GM23338 (cell line): ENCODE results near the gene FAM13A.

ENCODE experiments used
- EZH2 ChIP-seq: fragments of 200-600 bp; sonication (generic); IDR thresholded peaks from one replicate; pipeline ENCODE4 v1.8.0; 2017; ENCODE audit warnings: antibody characterized with exemption, mild to moderate bottlenecking, low read depth; ENCODE audit not compliant: unreplicated experiment
- TF ChIP-seq, protein P1 (sequence below), 2 experiments: fragments of 200-600 bp in 1 of 2; sonication (generic) in 1 of 2; conservative IDR thresholded peaks; 2 replicates each; pipeline versions ENCODE4 v1.5.1 to v1.6.1; 2016 to 2017; ENCODE audit warnings: antibody characterized with exemption in 2 of 2, low read depth in 2 of 2, mild to moderate bottlenecking in 2 of 2, moderate library complexity in 1 of 2

DNA sequence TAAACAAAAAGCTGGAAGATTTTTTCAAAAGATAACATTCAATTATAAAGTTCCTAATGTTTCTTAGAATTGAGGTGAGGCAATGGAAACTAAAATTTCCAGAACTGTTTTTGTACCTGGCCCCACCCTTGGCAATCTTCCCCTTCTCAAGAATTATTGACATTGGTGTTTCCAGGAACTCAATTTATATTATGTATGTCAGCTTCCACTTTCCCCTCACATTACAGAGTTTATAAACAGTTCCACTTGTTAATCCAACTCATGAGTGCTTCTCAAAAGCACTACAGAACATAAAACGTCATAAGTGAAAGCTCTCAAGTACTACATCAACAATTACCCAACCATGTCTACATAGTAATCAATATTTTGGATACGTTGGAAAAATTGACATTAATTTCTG lies 107.4 kb downstream of the FAM13A start:
- no peak for TF ChIP-seq EZH2
- TF ChIP-seq, protein P1, sequence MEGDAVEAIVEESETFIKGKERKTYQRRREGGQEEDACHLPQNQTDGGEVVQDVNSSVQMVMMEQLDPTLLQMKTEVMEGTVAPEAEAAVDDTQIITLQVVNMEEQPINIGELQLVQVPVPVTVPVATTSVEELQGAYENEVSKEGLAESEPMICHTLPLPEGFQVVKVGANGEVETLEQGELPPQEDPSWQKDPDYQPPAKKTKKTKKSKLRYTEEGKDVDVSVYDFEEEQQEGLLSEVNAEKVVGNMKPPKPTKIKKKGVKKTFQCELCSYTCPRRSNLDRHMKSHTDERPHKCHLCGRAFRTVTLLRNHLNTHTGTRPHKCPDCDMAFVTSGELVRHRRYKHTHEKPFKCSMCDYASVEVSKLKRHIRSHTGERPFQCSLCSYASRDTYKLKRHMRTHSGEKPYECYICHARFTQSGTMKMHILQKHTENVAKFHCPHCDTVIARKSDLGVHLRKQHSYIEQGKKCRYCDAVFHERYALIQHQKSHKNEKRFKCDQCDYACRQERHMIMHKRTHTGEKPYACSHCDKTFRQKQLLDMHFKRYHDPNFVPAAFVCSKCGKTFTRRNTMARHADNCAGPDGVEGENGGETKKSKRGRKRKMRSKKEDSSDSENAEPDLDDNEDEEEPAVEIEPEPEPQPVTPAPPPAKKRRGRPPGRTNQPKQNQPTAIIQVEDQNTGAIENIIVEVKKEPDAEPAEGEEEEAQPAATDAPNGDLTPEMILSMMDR (conservative IDR thresholded peaks at IDR 0.05; ENCODE audit: low read depth in 2 of 2): no peak
